Liver (tissue), 3 donors: ENCODE results near the gene ZNF606.

Experiments used
- ATF3 ChIP-seq: IDR thresholded peaks from 2 replicates; pipeline ENCODE4 v1.6.1; 2016; ENCODE audit warnings: antibody characterized with exemption
- CTCF ChIP-seq: fragments of 150-350 bp; IDR thresholded peaks from 2 replicates; pipeline ENCODE4 v1.5.1; 2017; ENCODE audit warnings: improper control_type of control experiment, low read depth, low read length; ENCODE audit not compliant: missing input control
- EGR1 ChIP-seq, 2 donors: IDR thresholded peaks; 2 replicates each; pipeline ENCODE4 v1.6.1; 2016 to 2018; ENCODE audit warnings: antibody characterized with exemption in 2 of 2, low read depth in 2 of 2
- HNF4G ChIP-seq: IDR thresholded peaks from 2 replicates; pipeline ENCODE4 v1.6.1; 2016; ENCODE audit warnings: antibody characterized with exemption
- MAX ChIP-seq: IDR thresholded peaks from 2 replicates; pipeline ENCODE4 v1.6.1; 2016; ENCODE audit warnings: antibody characterized with exemption
- RAD21 ChIP-seq, 2 donors: IDR thresholded peaks; 2 replicates each; pipeline ENCODE4 v1.6.1; 2016; ENCODE audit warnings: antibody characterized with exemption in 2 of 2, mild to moderate bottlenecking in 2 of 2
- REST ChIP-seq: IDR thresholded peaks from 2 replicates; pipeline ENCODE4 v1.6.1; 2016; ENCODE audit warnings: antibody characterized with exemption, mild to moderate bottlenecking
- RXRA ChIP-seq, 2 donors: IDR thresholded peaks; 2 replicates each; pipeline ENCODE4 v1.6.1; 2017 to 2018; ENCODE audit warnings: antibody characterized with exemption in 2 of 2, mild to moderate bottlenecking in 1 of 2
- SP1 ChIP-seq: IDR thresholded peaks from 2 replicates; pipeline ENCODE4 v1.6.1; 2018; ENCODE audit warnings: antibody characterized with exemption, mild to moderate bottlenecking
- TAF1 ChIP-seq: conservative IDR thresholded peaks from 2 replicates; pipeline ENCODE4 v1.6.1; 2016; ENCODE audit warnings: antibody characterized with exemption, mild to moderate bottlenecking
- YY1 ChIP-seq: IDR thresholded peaks from 2 replicates; pipeline ENCODE4 v1.6.1; 2016; ENCODE audit warnings: antibody characterized with exemption, mild to moderate bottlenecking
- ZBTB33 ChIP-seq: IDR thresholded peaks from 2 replicates; pipeline ENCODE4 v1.6.1; 2016; ENCODE audit warnings: antibody characterized with exemption
- donor health status: healthy.
- donor health status: healthy.

GRCh38 chr19:58010507-58010906 lies 7.9 kb upstream of the ZNF606 start:
- TF ChIP-seq CTCF = no peak
- TF ChIP-seq SP1 = no peak
- no peak for TF ChIP-seq MAX
- no peak for TF ChIP-seq TAF1
- no peak for TF ChIP-seq RAD21 (IDR thresholded peaks at IDR 0.05)
- no peak for TF ChIP-seq REST
- TF ChIP-seq HNF4G = no peak
- TF ChIP-seq YY1 = no peak
- no peak for TF ChIP-seq ZBTB33
- no peak for TF ChIP-seq ATF3
- TF ChIP-seq EGR1 (IDR thresholded peaks at IDR 0.05; ENCODE audit: low read depth in 2 of 2) = no peak
- no peak for TF ChIP-seq RXRA (IDR thresholded peaks at IDR 0.05)
